CD4-positive, alpha-beta T cell treated with Interleukin-10 for 1 hour (primary cell): ENCODE results near the gene LIPC.
A peak's percentile ranks its signal among the peaks of the same experiment; 100 is the strongest.

Source experiments
- DNase-seq: peaks from one replicate; pipeline ENCODE4 v3.0.0-alpha.2; 2020

LIPC gene

DNA sequence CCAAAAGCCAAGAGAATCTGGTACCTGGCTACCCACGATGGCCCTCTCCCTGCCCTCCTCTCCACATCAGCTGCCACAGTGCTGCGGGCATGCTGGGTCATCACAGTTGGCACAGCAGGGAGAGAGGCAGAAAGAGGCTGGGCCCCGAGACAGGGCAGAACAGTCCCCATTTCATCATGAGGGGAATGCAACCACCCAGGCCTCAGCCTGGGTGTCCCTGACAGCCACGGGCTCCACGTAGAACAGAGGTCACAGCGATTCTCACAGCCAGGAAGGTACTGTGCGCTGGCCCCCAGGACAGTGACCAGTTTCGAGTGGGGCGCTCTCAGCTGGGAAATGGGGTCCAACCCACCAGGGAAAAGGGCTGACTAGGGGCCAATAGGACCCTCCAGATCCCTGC, 6.3 kb downstream of the LIPC start:
- DNase-seq = no peak

DNA sequence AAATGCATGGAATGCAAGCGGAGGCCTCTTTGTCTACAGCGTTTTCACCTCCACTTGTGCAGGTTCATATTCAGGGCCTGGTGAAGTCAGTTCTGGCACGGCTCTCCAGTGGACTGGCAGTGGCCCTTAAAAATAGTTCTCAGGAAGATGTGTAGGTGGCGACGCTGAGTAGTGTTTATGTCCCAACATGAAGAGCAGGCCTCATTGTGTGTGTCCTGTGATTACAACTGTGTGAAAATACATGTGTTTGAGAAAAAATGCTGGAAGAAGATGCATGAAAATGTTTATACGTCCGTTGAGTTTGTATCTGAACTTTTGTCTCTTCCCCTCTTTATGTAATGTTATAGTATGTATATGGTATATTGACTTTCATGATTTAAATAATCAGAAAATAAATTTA, 7.2 kb downstream of the LIPC start:
- DNase-seq = peak; percentile 50

DNA sequence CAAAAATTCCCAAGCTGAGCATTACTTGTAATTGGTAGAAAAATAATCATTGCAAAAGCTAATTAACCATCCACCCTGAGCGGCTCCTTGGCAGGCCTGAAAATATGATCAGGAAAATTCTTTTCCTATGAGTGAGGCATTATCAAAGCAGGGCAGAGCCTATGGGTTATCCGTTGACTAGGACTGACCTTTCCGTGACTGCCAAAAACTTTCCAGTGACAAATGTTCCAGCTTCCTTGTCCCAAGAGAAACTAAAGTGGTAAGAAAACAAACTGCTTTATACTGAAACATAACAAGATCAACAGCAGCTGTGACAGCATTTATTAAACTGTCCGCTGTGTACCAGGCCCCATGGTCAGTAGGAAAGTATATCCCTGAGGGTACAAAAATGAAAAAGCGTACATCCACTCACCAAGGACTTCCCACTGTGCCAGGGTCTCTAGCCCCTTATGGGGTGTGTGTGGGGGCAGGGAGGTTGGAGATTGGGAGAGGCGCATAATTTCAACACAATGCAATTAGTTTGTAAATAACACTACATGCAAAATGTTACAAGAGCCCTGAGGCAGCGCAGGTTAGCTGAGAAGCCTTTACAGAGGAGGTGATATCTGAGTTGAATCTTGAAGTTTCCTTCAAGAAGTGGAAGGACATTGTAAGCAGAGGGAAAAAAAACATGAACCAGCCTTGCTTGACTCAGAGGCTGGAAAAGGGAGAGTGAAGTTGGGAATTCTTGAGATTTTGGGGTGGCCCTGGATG, 8.5 kb downstream of the LIPC start:
- no peak for DNase-seq

DNA sequence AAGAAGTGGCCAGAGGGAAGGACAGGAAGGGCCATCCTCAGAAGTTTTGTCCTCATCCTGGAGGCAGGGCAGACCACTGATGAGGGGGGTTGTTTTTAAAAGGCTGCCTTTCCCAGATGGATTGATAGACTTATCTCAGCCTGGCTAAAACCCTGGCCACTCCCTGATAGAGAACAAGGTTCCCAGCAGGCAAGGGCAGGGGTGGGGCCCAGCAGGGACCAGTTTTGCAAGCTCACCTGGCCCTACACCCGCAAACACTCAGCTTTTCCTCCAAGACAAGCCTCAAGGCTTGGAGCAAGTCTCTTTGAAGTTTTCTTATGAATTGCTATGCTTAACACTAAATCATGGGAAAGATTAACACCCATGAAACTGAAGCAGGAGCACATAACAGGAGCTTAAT, 9.1 kb downstream of the LIPC start:
- DNase-seq = no peak

DNA sequence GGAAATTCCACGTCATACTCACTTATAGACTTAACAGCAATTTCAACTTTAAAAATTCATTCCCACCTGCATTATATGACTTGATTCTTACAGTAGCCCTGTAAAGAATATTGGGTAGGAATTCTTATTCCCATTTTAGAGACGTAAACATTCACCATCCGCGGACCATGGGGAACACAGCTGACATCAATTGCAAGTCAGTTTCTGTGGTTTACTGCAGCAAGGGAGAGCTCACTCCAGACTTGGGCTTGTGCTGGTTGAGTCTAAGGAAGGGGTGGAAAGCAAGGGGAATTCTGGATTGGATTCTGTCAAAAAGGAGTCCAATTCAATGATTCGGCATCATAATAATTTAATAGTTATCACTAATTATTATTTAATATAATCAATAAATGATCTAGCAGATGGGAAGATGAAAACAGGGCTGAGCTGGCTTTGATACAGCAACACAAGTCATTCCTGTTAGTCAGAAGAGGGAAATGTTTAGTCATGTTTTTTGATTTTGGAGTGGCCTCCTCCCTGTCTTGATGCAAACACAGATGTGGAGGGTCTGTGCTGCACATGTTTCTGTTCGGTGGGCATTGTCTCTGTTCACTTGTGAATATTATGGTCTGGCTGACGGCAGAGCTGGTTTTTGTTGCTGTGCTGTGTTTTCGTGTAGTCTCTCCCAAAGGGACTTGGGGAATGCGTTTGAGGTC, 9.7 kb downstream of the LIPC start:
- no peak for DNase-seq

DNA sequence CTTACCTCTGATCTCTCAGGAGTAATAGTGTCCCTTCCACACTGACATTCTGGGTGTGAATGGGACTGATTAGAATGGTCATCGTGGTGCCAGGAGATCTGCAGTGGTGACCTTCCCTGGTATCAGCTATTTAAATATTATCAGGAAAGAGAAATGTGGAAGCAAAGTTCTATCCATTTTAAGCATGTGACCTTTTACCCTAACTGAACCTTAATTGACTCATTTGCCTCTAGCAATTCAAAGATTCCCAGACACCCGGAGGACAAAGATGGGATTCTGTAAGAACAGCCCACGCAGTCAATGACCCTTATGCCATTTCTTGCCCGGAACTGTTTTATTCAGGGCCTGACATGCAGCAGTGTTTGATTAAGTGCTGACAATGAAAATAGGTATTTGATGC, 10.3 kb downstream of the LIPC start:
- no peak for DNase-seq

DNA sequence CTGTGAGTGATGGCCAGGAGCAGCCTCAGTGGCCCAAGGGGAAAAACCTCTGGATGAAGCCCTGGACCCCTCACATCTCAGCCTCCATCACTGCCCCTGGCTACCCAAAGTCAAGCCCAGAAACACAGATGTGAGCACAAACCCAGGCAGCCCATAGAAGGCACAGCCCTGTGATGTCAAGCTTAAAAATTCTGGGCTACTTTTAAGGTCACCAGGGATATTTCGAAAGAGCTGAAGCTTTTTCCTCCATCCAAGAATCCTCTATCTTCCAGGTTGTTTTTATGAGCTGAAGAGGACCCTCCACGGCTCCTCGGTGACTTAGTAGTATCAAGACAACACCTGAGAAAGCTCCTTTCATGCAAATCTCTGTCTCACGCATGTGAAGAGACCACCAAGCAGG, 11.5 kb downstream of the LIPC start:
- DNase-seq = no peak

DNA sequence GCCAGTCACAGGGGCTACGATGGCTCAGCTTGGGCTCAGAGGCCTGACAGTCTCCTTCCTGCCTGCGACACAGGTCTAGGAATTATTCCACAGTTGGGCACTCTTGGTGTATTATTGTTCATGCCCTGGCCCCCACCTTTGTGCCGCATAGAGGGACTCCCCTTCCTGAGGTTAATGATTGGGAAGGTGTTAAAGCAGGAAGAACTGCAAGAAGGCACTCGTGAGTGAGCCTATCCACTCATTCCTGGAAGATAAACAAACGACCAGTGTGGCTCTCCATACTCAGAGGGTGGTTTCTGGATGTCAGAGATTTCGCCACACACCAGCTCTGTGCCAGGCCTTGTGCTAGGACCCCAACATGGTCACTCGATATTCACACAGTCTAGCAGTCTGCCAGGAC, 12.3 kb downstream of the LIPC start:
- no peak for DNase-seq

DNA sequence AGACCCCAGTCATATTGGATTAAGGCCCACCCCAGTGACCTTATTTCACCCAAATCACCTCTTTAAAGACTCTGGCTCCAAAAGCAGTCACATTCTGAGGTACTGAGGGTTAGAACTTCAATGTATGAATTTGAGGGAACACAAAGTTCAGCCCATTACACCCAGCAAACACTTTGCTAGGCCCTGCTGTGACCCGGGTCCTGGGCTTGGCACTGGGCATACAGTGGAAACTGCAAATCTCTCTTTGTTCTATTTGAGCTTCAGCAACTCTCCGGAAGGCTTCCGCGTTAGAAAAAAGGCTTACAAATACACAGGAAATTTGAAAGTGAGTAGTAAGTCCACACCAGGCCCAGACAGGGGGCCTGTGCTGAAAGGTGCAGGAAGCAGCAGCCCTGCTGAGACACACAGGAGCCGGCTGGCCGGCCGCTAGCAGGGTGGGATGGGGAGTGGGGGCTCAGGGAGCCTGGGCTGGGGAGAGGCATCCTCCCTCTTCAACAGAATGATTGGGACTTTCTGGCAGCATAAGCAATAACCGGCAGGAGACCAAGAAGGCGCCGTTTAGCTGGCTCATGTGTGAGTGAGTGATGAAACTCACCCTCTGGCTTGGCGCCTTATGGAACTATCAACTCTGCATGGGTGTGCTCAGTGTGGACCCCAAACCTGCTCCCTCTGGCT, 13.0 kb downstream of the LIPC start:
- DNase-seq = no peak

DNA sequence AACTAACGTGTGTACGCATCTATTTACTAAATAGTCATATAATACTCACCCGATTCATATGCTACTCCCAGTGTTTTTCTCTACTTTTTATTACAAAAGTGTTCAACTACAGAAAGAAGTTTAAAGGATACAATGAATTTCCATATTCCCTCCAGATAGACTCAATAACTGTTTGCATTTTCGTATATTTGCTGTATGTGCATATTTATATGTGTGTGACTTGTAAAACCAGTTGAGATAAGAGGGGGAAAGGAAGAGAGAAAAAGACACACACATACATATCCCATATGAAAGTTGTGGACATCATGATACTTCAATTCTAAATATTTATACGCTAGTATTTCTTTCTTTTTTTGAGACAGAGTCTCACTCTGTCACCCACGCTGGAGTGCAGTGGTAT, 14.1 kb downstream of the LIPC start:
- no peak for DNase-seq

DNA sequence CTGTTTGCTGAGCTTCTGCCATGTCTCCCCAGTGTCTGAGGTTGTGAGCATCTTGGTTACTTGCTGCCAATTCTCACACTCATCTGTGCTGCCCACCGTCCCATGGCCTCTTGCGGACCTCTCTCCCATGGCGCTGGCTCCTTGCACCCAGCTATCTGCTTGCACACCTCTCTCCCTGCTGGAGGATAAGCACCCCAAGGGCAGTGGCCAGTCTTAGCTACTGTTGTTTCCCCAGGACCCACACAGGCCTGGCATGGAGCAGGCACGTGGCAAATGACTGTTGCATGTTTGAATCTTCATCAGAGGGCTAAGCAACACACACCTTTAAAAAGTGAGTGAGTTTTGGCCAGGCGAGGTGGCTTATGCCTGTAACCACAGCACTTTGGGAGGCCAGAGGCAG, 14.7 kb downstream of the LIPC start:
- DNase-seq = no peak

DNA sequence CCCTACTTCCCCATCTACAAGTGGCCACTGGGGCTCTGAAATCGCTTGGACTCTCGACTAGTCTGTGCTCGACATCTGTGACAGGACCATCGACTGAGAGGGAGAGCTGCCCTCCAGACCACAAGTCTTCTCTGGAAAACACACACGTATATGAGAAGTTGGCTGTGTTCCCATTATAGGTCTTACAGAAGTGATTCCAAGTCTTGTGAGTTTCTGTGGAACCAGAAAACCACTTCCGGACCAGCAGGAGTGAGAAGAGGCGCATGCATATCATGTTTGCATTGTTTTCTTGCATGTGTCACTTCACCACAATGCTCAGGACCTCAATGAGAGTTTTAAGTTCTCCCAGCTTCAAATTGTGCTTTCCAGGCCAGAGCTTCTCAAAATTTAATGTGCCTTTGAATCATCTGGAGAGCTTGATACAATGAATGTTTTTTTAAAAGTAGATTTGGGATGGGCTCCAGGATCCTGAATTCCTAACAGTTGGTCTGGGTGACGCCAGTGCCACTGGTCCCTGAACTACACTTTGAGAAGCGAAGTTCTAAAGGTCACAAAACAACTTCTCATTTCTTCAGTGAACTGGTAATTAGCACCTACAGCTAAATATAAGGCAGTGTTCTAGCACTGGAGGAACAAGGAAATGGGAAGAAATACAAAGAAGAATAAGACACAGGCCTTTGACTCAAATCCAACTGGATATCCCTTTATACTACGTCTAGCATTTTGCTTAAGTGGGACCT, 15.7 kb downstream of the LIPC start:
- no peak for DNase-seq

DNA sequence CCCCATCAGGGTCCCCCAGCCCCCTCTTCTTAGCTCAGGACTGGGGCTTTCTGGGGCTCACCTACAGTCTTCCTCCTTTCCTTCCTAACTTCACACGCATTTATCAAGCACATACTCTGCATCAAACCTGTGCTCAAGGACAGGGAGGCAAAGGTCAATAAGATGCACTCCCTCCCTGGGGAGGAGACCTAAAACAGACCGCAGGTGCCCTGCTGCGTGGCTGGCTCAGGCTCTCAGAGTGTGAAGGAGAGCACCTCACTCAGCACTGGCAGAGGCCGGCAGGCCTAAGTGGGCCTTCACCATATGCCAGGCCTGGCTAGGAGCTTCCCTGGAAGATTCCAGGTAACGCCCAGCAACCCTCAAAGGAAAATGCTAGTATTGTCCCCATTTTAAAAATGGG, 16.5 kb downstream of the LIPC start:
- DNase-seq = no peak

DNA sequence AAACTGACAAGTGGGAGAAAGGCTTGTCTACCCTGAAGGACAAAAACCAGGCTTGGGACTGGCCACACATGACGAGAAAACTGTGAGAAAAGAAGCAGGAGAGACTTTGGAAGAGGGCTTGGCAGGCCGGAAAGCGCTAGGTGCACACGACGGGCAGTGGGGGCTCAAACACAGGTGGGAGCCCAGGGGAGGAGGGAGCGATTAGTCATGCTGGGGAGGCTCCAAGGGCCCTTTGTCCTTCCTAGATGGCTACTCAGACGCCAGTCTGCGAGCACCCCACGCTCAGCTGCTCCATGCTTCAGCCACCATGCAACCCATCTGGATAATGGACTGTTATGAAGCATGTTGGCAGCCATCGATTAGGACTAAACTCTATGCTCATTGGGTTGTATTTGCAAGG, 17.1 kb downstream of the LIPC start:
- DNase-seq = no peak

DNA sequence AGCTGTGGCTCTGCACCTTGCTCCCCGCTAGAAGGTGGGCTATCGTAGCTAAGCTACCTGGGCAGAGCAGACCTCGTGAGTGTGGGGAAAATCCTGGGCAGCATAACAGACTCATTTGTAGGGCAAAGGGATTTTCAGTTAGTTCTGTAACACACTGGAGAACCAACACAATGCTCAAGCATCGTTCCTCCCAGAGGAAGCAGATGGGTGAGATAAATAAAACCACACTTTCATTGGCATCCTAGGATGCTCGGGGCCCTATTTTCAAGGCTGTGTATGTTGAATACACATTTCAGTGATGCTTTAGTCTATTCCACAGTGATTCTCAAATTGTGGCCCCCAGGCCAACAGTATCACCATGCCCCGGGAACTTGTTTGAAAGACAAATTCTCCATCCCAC, 20.0 kb downstream of the LIPC start:
- DNase-seq = no peak

DNA sequence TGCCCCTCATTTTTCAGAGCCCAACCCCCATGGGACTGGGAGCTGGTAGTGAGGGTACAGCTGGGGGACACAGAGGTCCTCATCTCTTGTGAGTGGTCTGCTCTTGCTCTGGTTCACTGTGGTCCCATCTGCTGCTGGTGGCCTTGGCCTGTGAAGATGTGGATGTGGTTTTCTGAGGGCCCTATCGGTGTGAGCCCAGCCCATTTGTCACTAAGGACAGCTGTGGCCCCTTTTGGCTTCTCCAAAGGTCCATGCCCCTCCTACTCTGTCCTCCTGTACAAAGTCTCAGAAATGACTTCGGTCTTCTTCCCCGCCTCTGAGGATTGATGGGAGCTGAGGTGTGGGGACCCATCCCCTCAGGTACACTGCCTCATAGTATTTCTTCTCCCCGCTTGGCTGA, 21.0 kb downstream of the LIPC start:
- no peak for DNase-seq

DNA sequence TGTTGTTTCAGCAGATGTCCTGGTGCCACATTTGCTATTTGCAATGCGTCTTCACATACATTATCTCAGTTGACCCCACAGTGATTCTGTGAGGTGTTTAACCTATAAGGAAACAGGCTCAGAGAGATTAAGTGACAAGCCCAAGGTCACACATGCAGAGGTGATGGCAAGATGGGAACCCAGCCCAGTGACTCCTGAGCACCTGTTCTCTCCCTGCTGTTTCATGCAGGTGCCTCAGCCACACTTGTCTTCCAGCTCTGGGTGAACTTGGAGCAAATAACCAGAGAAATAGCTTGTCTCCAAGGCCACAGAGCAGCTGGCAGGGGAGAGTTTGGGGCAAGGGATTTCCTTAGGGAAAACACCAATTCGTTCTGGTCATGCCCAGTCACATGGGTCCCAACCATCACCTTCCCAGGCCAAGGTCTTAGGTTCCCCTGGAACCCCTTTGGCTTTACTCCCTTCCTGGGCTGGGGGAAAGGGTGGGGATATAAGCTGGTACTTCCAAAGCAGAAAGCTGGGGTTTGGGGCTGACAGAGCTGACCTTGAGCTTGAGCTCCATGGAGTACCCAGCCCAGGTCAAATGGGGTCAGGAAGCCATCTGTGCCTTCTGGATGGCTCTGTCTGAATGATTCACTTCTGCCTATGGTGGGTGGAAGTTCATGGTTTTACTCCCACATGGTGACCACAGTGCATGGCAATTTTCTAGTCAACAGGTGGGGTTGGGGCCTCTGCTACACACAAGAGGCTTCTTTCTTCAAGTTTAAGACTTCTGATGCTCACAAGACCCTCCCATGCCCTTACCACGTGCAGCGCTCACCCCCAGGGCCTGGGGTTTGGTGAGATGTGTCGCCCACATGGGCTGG, 22.4 kb downstream of the LIPC start:
- no peak for DNase-seq

DNA sequence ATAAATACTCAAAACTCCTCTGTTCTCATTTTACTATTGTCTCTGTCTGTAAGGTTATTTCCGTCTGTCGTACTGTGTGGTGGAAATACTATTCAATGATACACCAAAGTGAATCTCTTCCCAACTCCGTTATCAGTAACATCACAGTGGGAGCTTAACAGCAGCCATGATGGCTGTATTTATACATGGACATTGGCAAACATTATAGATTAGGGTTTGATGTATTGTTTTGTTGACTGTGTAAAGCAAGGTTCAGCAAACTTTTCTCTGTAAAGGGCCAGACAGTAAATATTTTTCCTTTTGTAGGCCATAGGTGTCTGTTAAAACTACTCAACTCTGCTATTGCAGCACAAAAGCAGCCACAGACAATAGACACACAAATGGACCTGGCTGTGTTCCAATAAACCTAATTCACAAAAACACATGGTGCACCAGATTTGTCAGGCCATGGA, 23.2 kb downstream of the LIPC start:
- no peak for DNase-seq

DNA sequence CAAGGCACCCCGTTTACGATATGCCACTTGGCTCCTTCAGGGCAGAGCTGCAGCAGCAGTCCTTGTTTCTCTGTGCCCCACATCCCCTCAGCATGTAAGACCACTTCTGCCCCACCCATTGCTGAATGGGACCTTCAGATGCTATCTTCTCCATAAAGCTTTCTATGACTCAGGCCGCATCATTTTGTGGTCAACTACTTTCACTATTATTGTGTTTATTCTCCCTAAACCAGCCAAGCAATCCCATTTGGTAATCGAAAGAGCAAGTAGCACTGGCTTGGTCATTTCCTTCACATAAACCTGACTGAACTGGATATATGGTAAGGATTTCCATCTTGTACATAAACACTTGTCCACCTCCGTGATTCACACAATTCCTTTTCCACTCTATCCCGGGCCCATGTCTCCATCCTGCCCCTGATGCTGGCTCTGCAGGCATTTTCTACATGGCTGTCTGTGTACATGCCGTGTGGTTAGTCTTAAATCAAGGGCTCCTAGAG, 25.7 kb downstream of the LIPC start:
- DNase-seq = no peak

DNA sequence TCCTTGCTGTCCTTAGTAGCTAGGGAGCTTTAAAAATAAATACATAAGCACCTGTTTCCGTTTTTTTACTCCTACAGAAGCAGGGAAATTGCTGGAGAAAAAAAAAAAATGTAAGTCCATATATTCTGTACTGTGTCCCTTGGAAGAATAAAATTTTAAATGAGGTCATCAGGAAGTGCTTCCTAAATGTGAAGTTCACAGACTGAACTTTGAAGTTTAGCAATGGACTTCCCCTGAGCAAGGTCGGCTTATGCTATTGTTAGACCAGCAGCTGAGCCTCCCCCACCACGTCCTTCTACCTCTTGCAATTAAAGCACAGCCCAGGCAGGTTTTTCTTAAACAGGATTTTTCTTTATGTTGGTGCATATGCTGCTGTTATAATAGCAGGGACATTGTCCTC, 26.3 kb downstream of the LIPC start:
- no peak for DNase-seq

DNA sequence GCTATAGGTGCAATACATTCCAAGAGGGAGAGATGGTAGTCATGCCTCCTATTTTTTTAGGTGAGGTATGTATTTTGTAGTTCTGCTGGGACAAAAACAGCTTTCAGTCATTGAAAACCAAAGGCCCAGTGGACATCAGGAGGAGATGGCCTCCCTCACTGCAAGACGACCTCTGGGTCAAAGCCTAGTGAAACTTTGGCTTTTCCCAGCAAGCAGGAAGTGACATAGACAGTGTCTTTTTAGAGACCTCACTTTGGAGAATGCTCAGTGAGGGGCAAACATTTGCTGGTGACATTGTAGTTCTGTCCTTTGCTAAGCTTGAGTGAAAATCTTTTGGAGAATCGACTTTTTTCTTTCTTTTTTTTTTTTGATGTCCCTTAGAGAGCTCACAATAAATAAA, 27.3 kb downstream of the LIPC start:
- DNase-seq = no peak

DNA sequence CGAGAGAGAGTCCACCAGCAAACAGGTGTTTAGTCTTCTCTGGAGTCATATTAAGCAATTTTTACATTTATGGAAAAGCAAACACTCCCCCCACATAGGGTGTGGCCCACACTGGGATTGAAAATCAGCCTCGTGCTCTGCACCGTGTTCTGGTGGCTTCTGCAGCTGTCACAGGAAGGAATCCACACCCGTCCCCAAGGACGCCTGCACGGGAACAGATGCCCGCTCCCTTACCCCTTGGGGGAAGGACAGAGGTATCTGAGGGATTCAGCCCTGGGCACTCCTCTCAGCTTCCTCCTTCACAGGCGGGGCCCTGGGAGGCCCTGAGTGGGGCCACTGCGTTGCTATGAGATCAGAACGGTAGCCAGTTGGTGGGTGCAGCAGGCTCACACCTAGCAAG, 27.8 kb downstream of the LIPC start:
- no peak for DNase-seq
